Kidney (tissue), 14 donors: ENCODE data around the gene IPO11. TPM values are rescaled to one million over a fixed set of nuclear protein-coding genes. Genes with fewer than 3 reads are reported as not detected.

Source experiments
- DNase-seq, 5 donors: peaks; one replicate each; pipeline ENCODE4 v3.0.0-alpha.2; 2013 to 2020
- FAIRE-seq: peaks from 2 replicates; lab custom pipeline; 2012; peaks lifted over from hg19 to GRCh38; lab: Jason Lieb, UNC
- H3K27ac ChIP-seq, 2 donors: one replicate each; pipeline ENCODE4 v1.7.0; 2013; ENCODE audit warnings: low read depth in 2 of 2, low read length in 2 of 2, inconsistent platforms in 1 of 2
- H3K27me3 ChIP-seq: one replicate; pipeline ENCODE4 v1.7.1; 2013; ENCODE audit warnings: low read length, inconsistent platforms; ENCODE audit not compliant: control insufficient read depth, insufficient read depth
- H3K36me3 ChIP-seq, 3 donors: one replicate each; pipeline versions ENCODE4 v1.7.0 to v1.7.1; 2013; ENCODE audit warnings: low read length in 3 of 3, control low read depth in 1 of 3, inconsistent platforms in 1 of 3; ENCODE audit not compliant: insufficient read depth in 3 of 3, control insufficient read depth in 2 of 3
- H3K4me1 ChIP-seq, 3 donors: one replicate each; pipeline versions ENCODE4 v1.7.0 to v1.7.1; 2013; ENCODE audit warnings: low read length in 3 of 3, inconsistent platforms in 1 of 3, low read depth in 1 of 3; ENCODE audit not compliant: control insufficient read depth in 2 of 3, insufficient read depth in 2 of 3
- H3K4me3 ChIP-seq, 3 donors: one replicate each; pipeline versions ENCODE4 v1.7.0 to v1.8.1; 2013; ENCODE audit warnings: low read length in 3 of 3, control low read depth in 1 of 3, inconsistent platforms in 1 of 3
- H3K9ac ChIP-seq, 3 donors: one replicate each; pipeline versions ENCODE4 v1.7.0 to v1.7.1; 2013; ENCODE audit warnings: low read length in 3 of 3, control low read depth in 1 of 3, inconsistent platforms in 1 of 3
- H3K9me3 ChIP-seq, 3 donors: one replicate each; pipeline versions ENCODE4 v1.7.0 to v1.7.1; 2013; ENCODE audit warnings: low read length in 3 of 3, control low read depth in 1 of 3, inconsistent platforms in 1 of 3; ENCODE audit not compliant: control insufficient read depth in 2 of 3, insufficient read depth in 1 of 3
- intact Hi-C: fragments of 100-400 bp; cut with DNase I; formaldehyde crosslinking; loops from one replicate; pipeline ENCODE4 v1.11.1; 2022
- polyA plus RNA-seq: library from polyadenylated mRNA; stranded (reverse); fragments of 350-450 nt; fragmentation: Illumina TruSeq; extraction: RNeasy Lipid Tissue Mini Kit (QIAGEN cat#74804); gene quantifications from one replicate; pipeline ENCODE4 v1.2.3, GENCODE V29; 2014; ENCODE audit warnings: low read depth, low replicate concordance; ENCODE audit not compliant: insufficient read depth
- total RNA-seq: library from RNA; stranded (reverse); fragmentation: NEBNext Ultra II Directional; extraction: Animal tissue kit (Norgen Biotek cat#: 25700); gene quantifications from one replicate; pipeline ENCODE4 v1.2.1, GENCODE V29; 2021
- TF ChIP-seq, protein P1 (sequence below): IDR thresholded peaks from 3 replicates; pipeline ENCODE4 v1.5.1; 2012; ENCODE audit warnings: mild to moderate bottlenecking, moderate library complexity, borderline replicate concordance; ENCODE audit not compliant: insufficient read depth; ENCODE audit errors: extremely low read depth
- donor health status: control.
- donor health status: control.
- donor health status: control.
- donor health status: control.
- donor health status: control.
- donor health status: DM: yes; HTN: yes; CAD: no.
- donor health status: Normal renal cell carcinoma (clear cell type).

Gene IPO11
- total and polyA plus RNA-seq, 2 donors from 2014 or later: 18.5 to 36.1 TPM

GRCh38 chr5:62590387-62590786 is 177.8 kb downstream of the IPO11 start:
- Histone ChIP-seq H3K36me3 (peaks cover 0 to 4% (median 0%) of the 10 kb centered on the region in 3 donors), H3K9ac (no peak overlapping the region), H3K27ac (no peak overlapping the region), H3K4me3 (no peak overlapping the region), H3K9me3 (no peaks in the 10 kb centered on the region), H3K27me3 (no peaks in the 10 kb centered on the region), H3K4me1 (no peaks in the 10 kb centered on the region)
- intact Hi-C loops: no loop called here
- TF ChIP-seq, protein P1, sequence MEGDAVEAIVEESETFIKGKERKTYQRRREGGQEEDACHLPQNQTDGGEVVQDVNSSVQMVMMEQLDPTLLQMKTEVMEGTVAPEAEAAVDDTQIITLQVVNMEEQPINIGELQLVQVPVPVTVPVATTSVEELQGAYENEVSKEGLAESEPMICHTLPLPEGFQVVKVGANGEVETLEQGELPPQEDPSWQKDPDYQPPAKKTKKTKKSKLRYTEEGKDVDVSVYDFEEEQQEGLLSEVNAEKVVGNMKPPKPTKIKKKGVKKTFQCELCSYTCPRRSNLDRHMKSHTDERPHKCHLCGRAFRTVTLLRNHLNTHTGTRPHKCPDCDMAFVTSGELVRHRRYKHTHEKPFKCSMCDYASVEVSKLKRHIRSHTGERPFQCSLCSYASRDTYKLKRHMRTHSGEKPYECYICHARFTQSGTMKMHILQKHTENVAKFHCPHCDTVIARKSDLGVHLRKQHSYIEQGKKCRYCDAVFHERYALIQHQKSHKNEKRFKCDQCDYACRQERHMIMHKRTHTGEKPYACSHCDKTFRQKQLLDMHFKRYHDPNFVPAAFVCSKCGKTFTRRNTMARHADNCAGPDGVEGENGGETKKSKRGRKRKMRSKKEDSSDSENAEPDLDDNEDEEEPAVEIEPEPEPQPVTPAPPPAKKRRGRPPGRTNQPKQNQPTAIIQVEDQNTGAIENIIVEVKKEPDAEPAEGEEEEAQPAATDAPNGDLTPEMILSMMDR: no peak
- no peak for DNase-seq
- no peak for FAIRE-seq

- FAIRE-seq (no peak), DNase-seq (no peak)
- Histone ChIP-seq H3K36me3 (peaks cover 0 to 4% (median 0%) of the 10 kb centered on the region in 3 donors), H3K27me3 (no peaks in the 10 kb centered on the region), H3K9me3 (no peaks in the 10 kb centered on the region), H3K4me1 (no peaks in the 10 kb centered on the region), H3K9ac (no peak overlapping the region), H3K27ac (no peak overlapping the region), H3K4me3 (no peak overlapping the region)
- intact Hi-C loops: no loop called here
- TF ChIP-seq, protein P1: no peak
Observed at GRCh38 chr5:62592558-62592957, 180.0 kb downstream of the IPO11 start.

- H3K4me1 ChIP-seq: no peaks in the 10 kb centered on the region
- no peak overlapping the region for H3K9ac ChIP-seq
- intact Hi-C loops: no loop called here
- no peak for DNase-seq
- H3K36me3 ChIP-seq: peaks cover 0 to 4% (median 0%) of the 10 kb centered on the region in 3 donors
- H3K27ac ChIP-seq: no peak overlapping the region
- FAIRE-seq: no peak
- H3K4me3 ChIP-seq: no peak overlapping the region
- H3K27me3 ChIP-seq: no peaks in the 10 kb centered on the region
- TF ChIP-seq, protein P1: no peak
- H3K9me3 ChIP-seq: no peaks in the 10 kb centered on the region
Observed at GRCh38 chr5:62593331-62593730, 180.8 kb downstream of the IPO11 start.
